AG09309 (cell line): ENCODE measurements around the gene RCBTB2.

Source experiments
- DNase-seq: peaks from one replicate; pipeline ENCODE4 v3.0.0-alpha.2; 2010; ENCODE audit warnings: low read depth
- H3K4me3 ChIP-seq: 2 replicates; pipeline ENCODE4 v1.5.1; 2011; ENCODE audit warnings: mild to moderate bottlenecking, low read depth, low read length, moderate library complexity; ENCODE audit not compliant: control insufficient read depth
- TF ChIP-seq, protein P1 (sequence below): IDR thresholded peaks from 2 replicates; pipeline ENCODE4 v1.5.1; 2011; ENCODE audit warnings: mild to moderate bottlenecking, low read depth, low read length, inconsistent platforms; ENCODE audit not compliant: insufficient read depth, control insufficient read depth; ENCODE audit errors: missing control alignments

Gene RCBTB2

DNA sequence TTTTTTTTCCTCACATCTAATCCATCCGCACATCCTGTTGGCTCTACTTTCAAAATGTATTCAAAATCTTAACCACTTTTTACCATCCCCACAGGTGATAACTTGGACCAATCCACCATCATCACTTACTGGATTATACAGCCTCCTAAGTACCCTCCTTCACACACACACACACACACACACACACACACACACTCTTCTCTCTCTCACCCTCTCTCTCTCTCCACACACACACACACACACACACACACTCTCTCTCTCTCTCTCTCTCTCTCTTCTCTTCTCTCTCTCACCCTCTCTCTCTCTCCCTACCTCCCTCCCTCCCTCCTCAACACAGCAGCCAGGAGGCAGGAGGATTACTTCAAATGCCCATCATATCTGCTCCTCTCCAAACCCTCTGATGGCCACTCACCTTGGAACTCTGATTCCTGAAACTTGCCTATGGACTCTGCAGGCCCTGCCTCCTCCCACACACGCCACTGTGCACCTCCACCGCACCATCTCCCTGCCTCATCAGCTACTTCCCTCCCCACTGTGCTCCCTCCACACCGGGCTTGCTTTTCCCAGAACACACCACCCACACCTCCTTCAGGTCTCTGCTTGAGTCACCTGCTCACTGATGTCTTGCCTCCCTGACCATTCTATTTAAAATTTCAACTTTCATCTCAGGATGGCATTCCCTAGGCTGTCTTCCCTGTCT is 39.7 kb downstream of the RCBTB2 start:
- no peak overlapping the region for H3K4me3 ChIP-seq
- no peak for DNase-seq
- TF ChIP-seq, protein P1, sequence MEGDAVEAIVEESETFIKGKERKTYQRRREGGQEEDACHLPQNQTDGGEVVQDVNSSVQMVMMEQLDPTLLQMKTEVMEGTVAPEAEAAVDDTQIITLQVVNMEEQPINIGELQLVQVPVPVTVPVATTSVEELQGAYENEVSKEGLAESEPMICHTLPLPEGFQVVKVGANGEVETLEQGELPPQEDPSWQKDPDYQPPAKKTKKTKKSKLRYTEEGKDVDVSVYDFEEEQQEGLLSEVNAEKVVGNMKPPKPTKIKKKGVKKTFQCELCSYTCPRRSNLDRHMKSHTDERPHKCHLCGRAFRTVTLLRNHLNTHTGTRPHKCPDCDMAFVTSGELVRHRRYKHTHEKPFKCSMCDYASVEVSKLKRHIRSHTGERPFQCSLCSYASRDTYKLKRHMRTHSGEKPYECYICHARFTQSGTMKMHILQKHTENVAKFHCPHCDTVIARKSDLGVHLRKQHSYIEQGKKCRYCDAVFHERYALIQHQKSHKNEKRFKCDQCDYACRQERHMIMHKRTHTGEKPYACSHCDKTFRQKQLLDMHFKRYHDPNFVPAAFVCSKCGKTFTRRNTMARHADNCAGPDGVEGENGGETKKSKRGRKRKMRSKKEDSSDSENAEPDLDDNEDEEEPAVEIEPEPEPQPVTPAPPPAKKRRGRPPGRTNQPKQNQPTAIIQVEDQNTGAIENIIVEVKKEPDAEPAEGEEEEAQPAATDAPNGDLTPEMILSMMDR: no peak

DNA sequence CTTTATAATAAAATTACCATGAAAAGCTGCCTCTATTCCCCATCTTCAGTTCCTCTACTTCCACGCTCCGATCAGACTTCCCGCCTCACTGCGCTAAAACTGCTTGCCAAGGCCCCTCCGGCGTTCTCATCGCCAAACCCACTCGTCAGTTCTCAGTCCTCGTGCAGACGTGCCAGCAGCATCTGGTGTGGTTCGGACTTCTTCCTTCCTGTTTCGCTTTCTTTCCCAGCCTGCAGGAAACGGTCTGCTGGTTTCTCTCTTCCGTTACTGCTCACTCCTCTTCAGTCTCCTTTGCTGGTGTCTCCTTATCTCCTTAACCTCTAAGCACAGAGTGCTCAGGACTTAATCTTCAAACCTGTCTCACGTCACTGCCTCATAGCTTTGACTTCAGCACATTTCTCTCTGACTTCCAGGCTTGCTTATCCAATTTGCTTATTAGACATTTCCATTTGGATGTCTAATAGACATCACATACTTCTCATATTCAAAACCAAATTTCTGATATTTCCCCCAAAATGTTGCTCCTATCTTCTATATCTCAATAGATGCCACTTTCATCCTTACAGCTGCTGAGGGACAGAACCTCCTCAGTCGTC is 40.3 kb downstream of the RCBTB2 start:
- peak; percentile 41 for DNase-seq
- peak overlapping the region; percentile 18 for H3K4me3 ChIP-seq
- TF ChIP-seq, protein P1: no peak

DNA sequence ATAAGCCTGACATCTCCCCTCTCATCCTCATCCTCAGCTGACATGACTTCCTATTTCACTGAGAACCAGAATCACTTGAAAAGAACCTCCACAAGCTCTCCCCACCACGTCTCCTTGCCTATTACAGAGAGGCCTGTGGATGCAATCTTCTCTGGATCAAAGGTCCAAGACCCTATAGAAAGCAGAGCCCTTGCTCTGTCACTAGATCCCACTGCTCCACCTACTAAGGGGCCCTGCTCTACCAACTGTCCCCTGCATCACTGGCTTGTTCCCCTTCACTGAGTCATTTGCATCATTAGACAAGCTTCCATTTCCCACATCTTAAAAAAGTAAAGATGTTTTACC is 40.8 kb downstream of the RCBTB2 start:
- peak overlapping the region; percentile 18 for H3K4me3 ChIP-seq
- DNase-seq: no peak
- TF ChIP-seq, protein P1: no peak

DNA sequence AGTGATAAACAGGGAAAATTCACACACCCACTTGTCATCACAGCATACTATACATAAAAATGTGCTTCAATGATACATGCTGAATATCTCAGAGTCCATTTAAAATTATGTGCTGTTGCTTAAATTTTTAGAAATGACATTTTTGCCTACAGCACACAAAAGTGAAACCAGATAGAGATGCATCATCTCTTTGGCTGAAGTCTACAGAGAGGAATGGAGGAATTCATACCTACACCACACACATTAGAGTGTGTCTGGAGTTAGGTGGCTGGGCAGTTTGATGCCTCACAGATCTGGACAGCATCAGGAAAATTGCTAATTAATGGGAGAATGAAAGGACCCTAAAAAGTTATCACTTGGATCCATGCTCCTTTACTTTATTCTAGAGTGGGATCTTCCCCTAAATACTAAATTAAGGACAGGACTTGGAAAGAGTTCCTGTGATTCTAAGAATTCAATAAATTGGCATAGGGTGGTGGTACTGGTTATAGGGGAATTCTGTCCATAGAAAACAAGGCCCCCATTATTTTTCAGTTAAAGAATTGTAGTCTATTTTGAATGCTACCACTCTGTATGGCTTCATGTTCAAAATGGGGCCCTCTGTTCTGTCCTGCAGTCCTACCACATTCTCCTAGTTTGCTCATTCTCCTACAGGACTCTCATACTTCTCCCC is 41.3 kb downstream of the RCBTB2 start:
- H3K4me3 ChIP-seq: no peak overlapping the region; the same call in 1 of the 2 replicates
- no peak for DNase-seq
- TF ChIP-seq, protein P1: no peak

DNA sequence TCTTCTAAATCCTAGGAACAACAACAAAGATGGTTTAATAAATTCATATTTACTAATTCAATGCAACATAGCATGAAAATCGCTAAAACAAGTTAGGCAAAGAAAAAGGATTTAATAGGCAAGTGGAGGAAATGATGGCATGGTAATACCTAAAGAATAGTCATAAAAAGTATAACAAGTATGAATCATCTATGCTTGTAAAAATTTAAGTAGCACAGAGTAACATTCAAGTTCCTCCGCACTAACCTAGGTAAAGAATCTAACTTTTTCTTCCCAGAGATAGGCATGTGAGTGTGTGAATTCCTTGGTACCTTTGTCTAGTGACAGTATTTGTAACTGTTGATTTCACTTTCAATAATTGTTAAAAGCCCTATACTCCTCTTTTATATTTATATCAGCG is 42.6 kb downstream of the RCBTB2 start:
- no peak for DNase-seq
- H3K4me3 ChIP-seq: no peak overlapping the region
- TF ChIP-seq, protein P1: no peak

DNA sequence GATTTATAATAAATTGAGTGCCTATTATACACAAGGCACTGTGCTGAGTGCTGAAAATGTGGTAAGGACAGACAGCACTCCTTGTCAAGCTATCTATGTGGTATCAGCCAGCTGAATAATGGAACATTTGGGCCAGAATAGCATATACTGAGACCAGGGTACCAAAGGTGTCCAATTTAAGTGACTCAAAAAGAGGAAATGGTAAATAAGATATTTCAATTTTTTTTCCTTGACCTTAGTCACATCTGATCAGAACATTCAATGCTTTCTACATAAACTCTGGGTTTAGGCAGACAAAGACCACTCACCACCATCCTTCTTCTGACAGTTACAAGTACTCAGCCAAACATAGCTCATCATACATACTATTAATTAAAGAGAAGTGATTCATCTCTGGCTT is 43.2 kb downstream of the RCBTB2 start:
- no peak for DNase-seq
- TF ChIP-seq, protein P1: no peak
- H3K4me3 ChIP-seq: no peak overlapping the region
